GM11168 (cell line): ENCODE measurements around the gene TANGO2.

Experiments
- in situ Hi-C: fragments of 300-500 bp; cut with MboI; formaldehyde crosslinking; loops from one replicate; pipeline ENCODE4 v1.12.0; 2022; ENCODE audit warnings: low sequenced_read_pairs; ENCODE audit not compliant: unreplicated experiment

The TANGO2 gene

GRCh38 chr22:19982991-19983578 lies 37.8 kb upstream of the TANGO2 start:
- in situ Hi-C loops = no loop called here

DNA sequence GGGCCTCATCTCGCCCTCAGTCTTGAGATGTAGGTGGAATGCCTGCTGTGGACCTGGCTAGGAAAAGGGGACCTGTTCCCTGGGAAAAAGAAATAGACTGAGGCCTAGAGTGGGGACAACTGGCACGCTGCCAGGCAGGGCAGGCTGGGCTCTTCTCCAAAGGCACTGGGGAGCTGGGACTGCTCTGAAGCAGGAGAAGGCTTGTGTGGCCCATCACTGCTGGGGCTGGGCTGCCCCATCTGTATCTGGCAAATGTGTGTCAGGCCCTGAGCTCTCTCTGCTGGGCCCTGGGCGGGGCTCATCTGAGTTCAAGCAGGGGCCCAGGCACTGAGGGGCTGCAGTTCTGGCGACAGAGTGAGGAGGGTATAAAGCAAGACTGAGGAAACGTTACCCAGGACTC lies 37.2 kb upstream of the TANGO2 start:
- in situ Hi-C loops = no loop called here

DNA sequence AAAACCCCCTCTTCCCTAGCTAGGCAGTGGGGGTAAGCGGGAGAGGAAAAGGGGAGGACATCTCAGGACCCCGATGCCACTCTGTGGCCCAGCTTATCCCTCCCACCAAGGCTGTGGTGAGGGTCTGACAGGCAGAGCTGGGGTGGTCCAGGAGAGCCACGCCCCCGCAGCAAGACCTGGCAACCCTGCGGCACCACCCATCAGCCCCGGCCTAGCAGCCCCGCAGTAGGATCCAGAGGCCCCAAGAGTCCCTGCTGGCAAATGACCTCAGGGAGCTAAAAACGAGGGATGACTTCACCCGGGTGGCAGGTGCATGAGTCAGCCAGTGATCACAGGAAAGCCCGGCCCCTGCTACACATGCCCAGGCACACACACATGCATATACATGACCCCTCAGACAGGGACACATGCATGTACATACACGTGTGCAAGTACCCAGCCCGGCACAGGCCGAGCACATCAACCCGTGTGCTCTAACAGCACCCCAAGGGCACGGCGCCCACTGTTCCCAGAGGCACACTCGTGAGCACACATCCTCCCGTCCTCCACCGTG lies 36.6 kb upstream of the TANGO2 start:
- in situ Hi-C loops = no loop called here

GRCh38 chr22:19984851-19985811 lies 35.8 kb upstream of the TANGO2 start:
- in situ Hi-C loops = no loop called here

DNA sequence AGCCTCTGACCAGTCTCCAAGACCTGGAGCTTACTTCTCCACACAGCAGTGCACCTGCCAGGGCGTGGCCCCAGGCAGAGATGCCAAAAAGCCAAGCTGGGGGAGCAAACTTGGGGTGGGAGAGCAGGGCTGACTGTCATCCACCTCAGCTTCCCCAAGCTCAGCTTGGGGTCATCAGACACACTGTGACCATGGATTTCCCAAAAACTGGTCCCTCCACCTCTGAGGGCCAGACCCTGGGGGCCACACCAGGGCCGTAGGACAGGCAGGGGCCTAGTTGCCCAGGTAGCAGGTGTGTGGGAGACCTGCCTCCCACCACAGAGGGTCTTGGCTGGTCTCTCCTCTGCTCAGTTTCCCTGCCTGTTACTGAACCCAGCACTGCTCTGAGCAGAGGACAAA lies 34.9 kb upstream of the TANGO2 start:
- in situ Hi-C loops = no loop called here

- in situ Hi-C loops = no loop called here
Observed at GRCh38 chr22:19986410-19987341, 34.2 kb upstream of the TANGO2 start.

DNA sequence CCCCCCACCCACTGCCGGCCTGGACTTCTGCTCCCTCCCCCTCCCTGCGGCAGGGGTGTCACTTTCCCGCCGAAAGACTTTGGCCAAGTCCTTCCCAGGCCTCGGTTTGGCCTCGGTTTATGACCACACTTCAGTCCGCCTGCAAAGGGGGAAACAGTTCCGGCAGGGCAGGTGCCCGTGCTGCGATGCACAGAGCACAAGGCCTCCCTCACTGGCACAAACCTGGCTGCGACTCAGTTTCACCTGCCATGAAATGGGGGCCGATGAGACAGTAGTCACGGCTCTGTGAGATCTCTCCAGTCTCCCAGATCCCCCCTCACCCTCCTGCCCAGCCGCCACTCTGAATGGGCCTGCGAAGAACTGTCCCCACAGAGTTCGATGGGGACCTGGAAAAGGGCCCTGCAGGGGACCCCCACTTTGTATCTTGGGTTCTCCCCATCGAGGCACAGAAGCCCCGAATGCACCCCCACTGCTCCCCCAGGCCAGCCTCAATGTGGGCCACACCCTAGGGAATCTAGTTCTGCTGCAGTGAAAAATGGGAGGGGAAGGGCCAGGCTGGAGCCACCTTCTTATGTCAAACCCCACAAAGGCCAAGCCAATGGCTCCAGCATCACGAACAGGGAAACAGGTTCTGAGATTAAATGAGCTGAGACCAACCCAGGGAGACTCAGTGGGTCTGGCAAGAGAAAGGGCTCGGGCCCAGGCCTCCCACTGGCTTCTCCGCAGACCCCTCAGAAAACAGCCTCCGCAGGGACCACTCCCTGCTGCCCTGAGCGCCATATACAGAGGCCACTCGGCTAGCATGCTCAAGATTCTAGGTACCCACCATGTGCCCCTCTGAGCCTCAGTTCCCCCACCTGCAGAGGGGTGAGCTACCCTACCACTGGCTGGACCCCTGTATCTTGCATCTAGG lies 33.3 kb upstream of the TANGO2 start:
- in situ Hi-C loops = no loop called here

DNA sequence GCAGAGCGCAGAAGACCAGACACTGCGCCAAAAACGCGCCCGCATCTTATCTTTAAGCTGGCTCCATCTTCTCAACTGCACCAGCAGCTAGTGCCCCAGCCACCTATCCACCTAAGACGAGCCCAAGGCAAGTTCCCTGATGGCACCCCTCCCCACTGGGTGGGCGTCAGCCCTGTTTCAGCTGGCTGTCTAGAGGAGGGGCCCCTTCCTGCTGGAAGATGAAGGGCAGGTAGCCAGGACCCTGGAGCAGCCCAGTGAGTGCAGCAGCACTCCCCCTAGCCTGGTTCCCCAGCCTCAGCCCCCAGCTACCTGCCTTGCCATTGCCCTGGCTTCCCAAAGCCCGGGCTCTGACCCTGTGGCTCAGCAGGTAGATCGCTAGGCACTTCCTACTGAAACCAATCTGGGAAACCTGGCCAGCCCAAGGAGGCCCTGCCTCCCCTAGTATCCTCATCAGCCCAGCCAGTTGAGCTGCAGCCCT lies 32.5 kb upstream of the TANGO2 start:
- in situ Hi-C loops = no loop called here

DNA sequence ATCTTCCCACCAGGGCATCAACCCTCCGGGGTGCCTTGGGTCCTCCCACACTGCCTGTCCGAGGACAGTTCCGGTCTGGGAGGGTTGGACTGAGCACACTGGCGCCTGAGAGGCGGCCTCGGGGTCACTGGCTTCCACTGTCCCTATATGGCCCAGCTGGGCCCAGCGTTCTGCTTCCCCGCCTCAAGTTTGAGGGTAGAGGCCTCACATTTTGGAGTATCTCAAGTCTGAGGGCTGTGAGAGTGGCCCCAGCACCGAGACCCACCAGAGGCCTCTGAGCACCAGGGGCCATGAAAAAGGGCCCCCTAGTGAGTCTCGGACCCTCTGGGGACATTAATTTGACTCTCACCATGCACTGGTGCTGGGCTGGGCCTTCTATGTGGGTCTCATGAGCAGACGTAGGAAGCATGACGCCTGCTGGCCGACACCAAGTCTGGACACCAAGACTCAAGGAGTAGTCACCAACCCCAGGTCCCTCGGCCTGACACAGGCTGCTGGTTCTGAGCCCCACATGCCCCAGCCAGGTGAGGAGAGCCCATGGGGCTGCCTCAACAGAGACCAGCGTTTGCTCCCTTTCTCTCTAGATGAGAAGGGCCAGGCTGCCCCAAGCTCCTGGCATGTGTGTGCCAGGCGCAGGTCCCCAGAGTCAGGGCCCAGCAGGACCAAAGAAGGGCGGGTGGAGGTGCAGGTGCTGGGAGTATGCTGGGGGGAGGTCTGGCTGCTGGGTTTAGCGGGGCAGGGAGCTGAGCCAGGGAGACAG lies 31.8 kb upstream of the TANGO2 start:
- in situ Hi-C loops = no loop called here

- in situ Hi-C loops = no loop called here
Observed at GRCh38 chr22:19989725-19990067, 31.2 kb upstream of the TANGO2 start.

DNA sequence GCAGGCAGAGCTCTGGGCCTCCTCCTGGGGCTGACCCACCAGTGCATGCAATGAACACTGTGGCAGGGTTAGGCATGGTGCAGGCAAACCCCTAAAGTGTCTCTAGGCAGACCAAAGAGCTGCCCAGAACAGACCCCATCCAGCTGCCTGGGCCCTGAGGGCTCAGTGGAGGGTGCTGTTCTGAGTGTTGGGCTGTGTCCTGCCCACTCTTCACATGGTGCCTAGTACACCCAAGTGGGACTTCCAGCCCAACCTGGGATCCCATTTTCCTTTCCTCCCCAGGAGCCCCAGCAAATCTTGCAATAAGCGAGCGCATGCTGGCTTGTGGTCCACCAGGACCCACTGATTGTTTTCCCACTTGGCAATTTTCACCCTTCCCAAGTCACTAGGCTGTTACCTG lies 30.7 kb upstream of the TANGO2 start:
- in situ Hi-C loops = no loop called here

DNA sequence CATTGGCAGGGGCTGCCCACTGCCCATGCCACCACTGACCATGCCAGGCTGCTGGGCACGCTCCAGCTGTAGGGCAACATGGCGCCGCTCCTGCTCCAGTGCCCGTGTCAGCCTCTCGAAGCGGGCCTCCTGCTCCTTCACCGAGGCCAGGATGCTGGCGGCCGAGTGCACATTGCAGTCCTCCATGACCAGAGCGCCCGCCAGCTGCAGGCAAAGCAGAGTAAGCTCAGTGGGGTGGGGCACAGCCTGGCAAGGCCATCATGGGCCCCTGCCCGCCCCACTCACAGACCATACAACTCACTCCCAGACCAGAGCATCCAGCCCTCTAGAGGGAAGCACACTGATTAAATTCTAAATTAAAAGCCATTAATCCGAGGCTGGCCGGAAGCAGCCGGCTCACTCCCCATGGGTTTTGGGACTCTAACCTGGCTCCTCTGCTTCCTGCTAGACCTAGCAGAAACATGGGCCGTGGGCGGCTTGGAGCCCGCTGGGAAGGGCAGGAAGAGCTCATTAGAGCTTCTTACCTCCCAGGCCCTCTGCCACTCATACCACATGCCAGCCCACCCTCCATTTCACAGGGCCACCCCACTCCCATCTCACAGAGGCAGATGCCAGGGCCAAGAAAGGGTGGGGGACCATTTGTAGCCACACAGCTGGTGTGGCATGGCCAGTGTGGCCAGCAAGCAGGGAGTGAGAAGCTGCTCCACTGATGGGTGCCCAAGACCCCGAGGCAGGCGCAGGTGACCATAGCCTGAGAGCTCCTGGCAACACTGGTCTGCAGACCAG lies 30.1 kb upstream of the TANGO2 start:
- in situ Hi-C loops = no loop called here

DNA sequence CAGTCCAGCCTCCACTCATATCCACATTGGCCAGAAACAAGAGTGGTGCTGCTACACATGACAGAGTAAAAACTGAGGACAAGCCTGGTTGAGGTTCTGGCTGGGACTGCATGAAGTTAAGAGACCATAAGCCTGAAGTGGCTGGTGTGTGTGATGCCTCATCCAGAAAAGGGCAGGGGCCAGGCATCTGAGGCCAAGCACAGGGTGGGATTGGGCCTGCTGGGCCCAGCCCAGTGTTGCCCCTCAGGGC lies 29.6 kb upstream of the TANGO2 start:
- in situ Hi-C loops = no loop called here

- in situ Hi-C loops = no loop called here
Observed at GRCh38 chr22:19991645-19992451, 29.1 kb upstream of the TANGO2 start.

DNA sequence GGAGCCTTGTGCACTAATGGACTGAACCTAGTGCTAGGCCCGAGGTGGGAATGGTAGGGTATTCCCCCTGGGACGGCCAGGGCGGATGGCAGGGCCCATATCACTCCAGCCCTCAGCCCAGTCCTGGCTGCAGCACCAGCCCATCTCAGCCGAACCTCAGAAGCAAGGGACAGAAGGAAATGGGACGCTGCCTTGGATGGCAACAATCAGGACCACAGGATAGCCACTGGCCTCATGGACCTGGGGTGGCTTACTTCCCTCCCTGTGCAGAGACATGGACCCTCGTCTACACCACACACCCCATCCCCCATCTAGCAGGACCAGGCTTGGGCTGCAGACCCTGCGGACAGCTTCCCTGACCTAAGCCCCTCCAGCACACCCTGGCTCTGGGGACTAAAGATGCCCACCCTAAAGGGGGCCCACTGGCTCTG lies 28.4 kb upstream of the TANGO2 start:
- in situ Hi-C loops = no loop called here

DNA sequence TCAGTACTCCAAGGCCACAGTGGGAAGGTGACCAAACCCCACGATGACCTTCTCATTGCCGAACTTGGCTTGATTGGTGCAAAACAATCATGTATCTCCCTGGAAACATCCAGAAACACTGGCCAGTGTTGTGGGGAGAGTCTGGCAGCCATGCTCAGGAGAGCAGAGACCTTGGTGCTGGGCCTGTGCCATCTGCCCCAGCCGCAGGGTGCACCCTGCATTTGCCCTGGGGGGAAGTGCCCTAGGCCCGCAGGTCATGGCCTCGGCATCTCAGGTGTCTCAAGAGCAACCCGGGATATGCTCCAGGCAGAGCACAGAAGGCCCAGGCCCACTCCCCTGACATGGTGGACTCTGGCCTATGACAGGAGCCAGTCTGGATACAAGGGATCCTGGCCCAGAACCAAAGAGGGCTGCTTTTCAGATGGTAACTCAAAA lies 28.0 kb upstream of the TANGO2 start:
- in situ Hi-C loops = no loop called here

- in situ Hi-C loops = no loop called here
Observed at GRCh38 chr22:19993926-19994325, 27.0 kb upstream of the TANGO2 start.
